GM18498 (cell line): Measurements from ENCODE around the gene MPP1.

ENCODE experiments used
- ATAC-seq: cut with Tn5 transposase; IDR thresholded peaks from one replicate; pipeline ENCODE4 v1.9.1; 2021; ENCODE audit warnings: mild to moderate bottlenecking, moderate library complexity; ENCODE audit not compliant: unreplicated experiment

The MPP1 gene

DNA sequence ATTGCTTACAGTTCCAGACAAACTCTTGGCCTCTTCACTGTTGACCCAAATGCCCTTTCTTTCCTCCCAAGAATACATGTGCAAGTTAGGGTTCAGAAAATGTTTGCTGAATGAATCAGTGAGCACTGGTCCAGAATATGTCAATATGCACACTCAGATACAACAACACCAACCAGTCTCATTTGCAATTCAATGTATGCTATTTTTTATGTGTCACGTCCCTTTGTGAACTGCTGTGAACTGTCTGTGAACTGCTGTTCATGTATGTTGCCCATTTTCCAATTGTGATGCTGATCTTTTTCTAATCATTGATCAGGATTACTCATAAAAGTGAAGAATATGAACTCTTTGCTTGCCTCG lies 72.2 kb downstream of the MPP1 start:
- no peak for ATAC-seq

DNA sequence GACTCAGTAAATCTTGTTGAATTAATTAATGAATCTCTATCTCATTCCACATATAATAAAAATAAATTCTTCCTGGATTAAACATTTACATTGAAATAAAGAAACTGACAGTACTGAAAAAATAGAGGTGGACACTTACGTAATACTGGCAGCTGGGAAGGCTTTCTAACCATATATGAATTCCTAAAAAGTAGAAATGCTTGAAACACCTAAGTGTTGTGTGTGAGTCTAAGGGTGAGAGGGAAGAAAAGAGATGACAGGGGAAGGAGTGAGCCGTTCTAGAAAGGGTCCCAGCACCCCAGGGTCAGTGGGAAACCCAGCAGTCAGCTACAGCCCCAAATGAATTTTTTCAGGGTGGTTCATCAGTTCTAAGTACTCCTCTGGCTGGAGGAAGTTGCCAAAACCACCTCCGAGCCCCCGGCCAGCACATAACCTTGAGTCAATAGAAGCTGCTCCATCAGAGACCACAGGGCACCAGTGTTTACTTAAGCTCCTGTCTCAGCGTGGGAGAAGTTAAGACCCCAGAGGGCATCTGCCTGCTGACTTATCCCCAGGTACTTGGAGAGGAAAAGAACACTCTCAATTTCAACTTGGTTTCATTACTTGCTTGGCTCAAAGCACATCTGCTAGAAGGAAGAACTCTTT lies 72.7 kb downstream of the MPP1 start:
- no peak for ATAC-seq

DNA sequence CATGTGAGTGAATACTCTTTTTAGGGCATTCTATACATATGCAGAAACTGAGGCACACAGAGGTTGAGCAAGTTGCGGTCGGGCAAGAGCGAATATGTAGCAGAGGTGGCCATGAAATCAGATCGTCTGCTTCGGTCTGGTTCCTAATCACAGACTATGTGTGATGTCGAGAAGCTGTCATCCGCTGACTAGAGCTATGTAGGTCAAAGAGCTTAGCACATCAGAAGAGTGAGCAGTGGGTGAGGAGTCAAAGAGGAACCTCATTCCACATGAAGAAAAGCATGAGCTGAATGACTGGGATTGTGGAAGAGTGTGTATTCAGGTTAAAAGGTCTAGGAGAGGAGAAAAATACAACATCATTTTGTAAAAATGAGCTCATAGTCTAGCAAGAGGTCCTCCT lies 73.4 kb downstream of the MPP1 start:
- no peak for ATAC-seq

DNA sequence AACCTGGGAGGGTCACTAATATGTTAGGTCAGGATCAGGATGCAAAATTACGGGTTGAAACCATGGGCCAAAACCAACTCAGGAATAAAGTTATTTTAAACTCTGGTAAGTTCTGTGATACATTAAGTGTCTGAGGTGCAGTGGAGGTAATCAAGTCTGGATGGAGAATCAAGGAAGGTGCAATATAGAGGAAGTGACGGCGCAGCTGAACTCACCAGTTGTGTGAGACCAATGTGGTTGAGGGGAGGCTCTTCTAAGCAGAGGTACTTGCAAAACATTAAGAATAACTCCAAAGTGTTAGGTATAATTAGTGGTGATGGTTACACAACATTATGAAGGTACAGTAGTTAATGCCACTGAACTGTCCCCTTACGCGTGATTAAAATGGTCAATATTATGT lies 74.1 kb downstream of the MPP1 start:
- no peak for ATAC-seq

DNA sequence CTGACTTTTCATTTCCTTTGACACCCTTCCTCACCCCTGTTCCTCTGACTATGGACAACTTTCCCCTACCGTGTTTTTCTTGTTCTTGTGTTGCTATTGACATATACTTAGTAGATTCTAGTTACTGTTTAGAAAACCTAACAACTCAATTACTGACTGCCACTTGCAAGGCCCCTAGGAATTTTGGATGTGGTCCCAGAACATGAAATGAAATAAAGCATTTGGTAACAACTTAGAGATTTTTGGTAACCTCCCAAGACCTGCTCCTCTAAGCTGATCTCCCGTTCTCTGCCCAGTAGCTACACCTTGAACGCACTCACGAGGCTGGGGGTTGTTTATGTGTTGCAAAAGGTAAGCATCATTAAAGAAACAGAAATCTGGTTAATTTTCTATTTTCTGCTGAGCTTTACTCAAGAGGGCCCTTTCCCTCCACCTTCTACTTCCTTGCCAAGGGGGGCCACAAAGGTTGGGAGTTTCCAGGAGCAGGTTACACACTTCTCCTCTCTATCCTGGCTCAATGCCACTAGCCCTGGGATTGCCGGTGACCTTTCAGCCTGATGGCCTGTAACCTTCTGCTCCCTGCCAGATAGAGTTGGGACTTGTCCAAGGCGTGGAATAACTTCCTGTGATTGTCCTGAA lies 74.9 kb downstream of the MPP1 start:
- no peak for ATAC-seq

DNA sequence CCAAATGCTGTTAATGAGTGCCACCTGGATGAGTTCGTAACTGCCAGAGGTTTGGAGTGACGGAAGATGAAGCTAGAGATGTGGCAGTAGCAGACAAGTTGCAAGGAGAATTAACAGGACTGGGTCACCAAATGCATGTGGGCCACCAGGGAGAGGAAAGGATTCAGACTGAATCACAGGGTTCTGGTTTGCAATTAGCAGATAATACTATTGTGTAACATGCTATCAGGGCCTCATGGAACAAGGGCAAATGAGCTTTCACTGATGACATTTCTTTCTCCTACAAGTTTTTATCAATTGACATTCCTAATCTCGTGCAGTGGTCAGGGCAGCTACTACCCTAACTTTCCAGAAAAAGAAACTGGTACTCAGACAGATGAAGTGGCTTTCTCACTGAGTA lies 75.8 kb downstream of the MPP1 start:
- no peak for ATAC-seq
